Measurements from ENCODE around the gene CHI3L2. TPM values are rescaled to one million over a fixed set of nuclear protein-coding genes. Genes with fewer than 3 reads are reported as not detected.
A peak's percentile ranks its signal among the peaks of the same experiment; 100 is the strongest.

Gene CHI3L2
- total and polyA plus RNA-seq, 2 of the 4 experiments (the other 2 are of a cell fraction) = 0.18 to 0.19 TPM

- intact Hi-C loops (cut with micrococcal nuclease) = loop anchor here (2.0 kb wide), 1 partner anchor 51 kb away; the partner anchor contains the start of genes CEPT1 and DRAM2
- 0 out of 2 replicates have a peak, but pooled peaks cover 2% of the 10 kb centered on the region for H3K27me3 ChIP-seq (ENCODE audit: control insufficient read depth, insufficient read depth, low read length)
- peak overlapping the region; percentile 75; the same call in 2 of the 3 replicates for H2BK15ac ChIP-seq (ENCODE audit: low read depth, low read length)
- H2BK5ac ChIP-seq (ENCODE audit: low read depth, low read length, poor library complexity, severe bottlenecking) = peak overlapping the region; percentile 90
- H3K23ac ChIP-seq (ENCODE audit: low read depth, low read length) = peak overlapping the region; percentile 39; the same call in 1 of the 2 replicates
- peak; percentile 69 for ATAC-seq (ENCODE audit: low read depth)
- 20% methylated on average over 1 of the region's 3 CpGs; no CpG with 5 or more reads in 1 of the 2 experiments for WGBS, 2 experiments (ENCODE audit: extremely low coverage in 2 of 2, insufficient read length in 1 of 2)
- peak overlapping the region; percentile 88 for H3K4ac ChIP-seq (ENCODE audit: low read depth, low read length)
- peak overlapping the region; percentile 92 for H2BK120ac ChIP-seq (ENCODE audit: low read depth, low read length)
- peak overlapping the region; percentile 87 for H2AK9ac ChIP-seq (replicated peaks; ENCODE audit: low read depth, low read length, poor library complexity)
- H4K91ac ChIP-seq (ENCODE audit: insufficient read depth, low read depth, low read length) = peak overlapping the region; percentile 75; the same call in 1 of the 2 replicates
- H2AFZ ChIP-seq (replicated peaks; ENCODE audit: low read length, poor library complexity) = peak overlapping the region; percentile 46
- no peaks in the 10 kb centered on the region for H4K20me1 ChIP-seq (ENCODE audit: insufficient read depth, low read length)
- BruUV-seq (replicated peaks) = no TSS peak
- H2AK5ac ChIP-seq (ENCODE audit: low read depth, low read length) = peak overlapping the region; percentile 92; the same call in 1 of the 2 replicates
- no peak for TF ChIP-seq MAFK (IDR thresholded peaks at IDR 0.05; ENCODE audit: low read depth, low read length)
- TF ChIP-seq MXI1 (IDR thresholded peaks at IDR 0.05; ENCODE audit: borderline replicate concordance, low read depth, low read length) = no peak
- TF ChIP-seq NFE2L2 (IDR thresholded peaks at IDR 0.05; ENCODE audit: low read depth, low read length) = peak; percentile 18; the same call in 1 of the 2 replicates
- no peak for TF ChIP-seq ELK1 (IDR thresholded peaks at IDR 0.05; ENCODE audit: borderline replicate concordance, low read depth, low read length)
- no peak for TF ChIP-seq SMC3 (IDR thresholded peaks at IDR 0.05; ENCODE audit: low read depth, low read length)
- TF ChIP-seq BHLHE40 (IDR thresholded peaks at IDR 0.05; ENCODE audit: low read depth, low read length) = no peak
- TF ChIP-seq RFX5 (IDR thresholded peaks at IDR 0.05; ENCODE audit: low read depth, low read length) = no peak
- peak; percentile 54 for TF ChIP-seq RCOR1 (IDR thresholded peaks at IDR 0.05; ENCODE audit: insufficient replicate concordance, low read length)
- peak overlapping the region; percentile 98 for H2BK20ac ChIP-seq (ENCODE audit: low read depth, low read length)
- peak overlapping the region; percentile 33 to 66; a peak in 3 of 4 replicates for H4K8ac ChIP-seq (ENCODE audit: low read depth in 2 of 2, low read length in 2 of 2)
- peak overlapping the region; percentile 89; the same call in 1 of the 2 replicates for H3K27ac ChIP-seq (ENCODE audit: insufficient read depth, low read length)
- peaks cover 20% of the 10 kb centered on the region for H3K9me1 ChIP-seq (ENCODE audit: insufficient read depth, low read length)
- no peaks in the 10 kb centered on the region for H3K9me3 ChIP-seq (ENCODE audit: control insufficient read depth, insufficient read depth, low read length)
- peak overlapping the region; percentile 76 for H4K5ac ChIP-seq (ENCODE audit: low read depth, low read length)
- H3K18ac ChIP-seq (ENCODE audit: low read depth, low read length) = peak overlapping the region; percentile 79
- H3K4me2 ChIP-seq (ENCODE audit: low read depth, low read length) = peak overlapping the region; percentile 56; the same call in 1 of the 2 replicates
- in situ Hi-C loops (cut with MboI; ENCODE audit: low sequenced_read_pairs) = no loop called here
- POLR2A ChIA-PET (ENCODE audit: unreplicated experiment) = no interaction called here
- no peak overlapping the region for H3K9ac ChIP-seq (ENCODE audit: low read depth, low read length)
- peak; percentile 89 for DNase-seq
- CTCF ChIA-PET = interaction anchor here (1.0 kb wide), 1 partner anchor 9 kb away, joined by 4 read pairs; no protein-coding TSS in a partner anchor
- peaks cover 35% of the 10 kb centered on the region for H3K4me1 ChIP-seq (ENCODE audit: control insufficient read depth, insufficient read depth, low read length)
- dilution Hi-C loops (cut with HindIII; ENCODE audit: low sequenced_read_pairs, unreplicated experiment) = no loop called here
- H3K56ac ChIP-seq (ENCODE audit: extremely low read depth, insufficient read depth, low read length) = peak overlapping the region; percentile 68; the same call in 1 of the 2 replicates
- H3K36me3 ChIP-seq (ENCODE audit: control insufficient read depth, insufficient read depth, low read length) = peaks cover 7% of the 10 kb centered on the region
- H3K14ac ChIP-seq (replicated peaks; ENCODE audit: low read depth, low read length) = peak overlapping the region; percentile 79; the same call in 1 of the 2 replicates
- 0 out of 4 replicates have a peak, but pooled peaks cover 0 to 5% of the 10 kb centered on the region in 2 experiments for H3K79me1 ChIP-seq (ENCODE audit: low read depth in 1 of 2, low read length in 2 of 2)
- no peak overlapping the region for H3K4me3 ChIP-seq (ENCODE audit: insufficient read depth, low read depth, low read length)
Observed at GRCh38 chr1:111191496-111191895, 36.0 kb upstream of the CHI3L2 start.
